HG03066 (cell line): Measurements from ENCODE around the gene SLC4A7.

ENCODE experiments used
- ATAC-seq: cut with Tn5 transposase; IDR thresholded peaks from one replicate; pipeline ENCODE4 v1.9.1; 2021; ENCODE audit warnings: low read depth; ENCODE audit not compliant: unreplicated experiment

The SLC4A7 gene

GRCh38 chr3:27368831-27369607 is 115.2 kb downstream of the SLC4A7 start, which contains the start of gene NEK10:
NEK10 (minus strand) TSS chr3:27369383; CDS start chr3:27352882, 16,501 bp downstream.
- peak; percentile 100 for ATAC-seq

GRCh38 chr3:27366062-27366591 is 118.1 kb downstream of the SLC4A7 start:
- ATAC-seq, result no peak

- peak; percentile 47 for ATAC-seq
Measured at GRCh38 chr3:27360113-27361078, 123.8 kb downstream of the SLC4A7 start.

DNA sequence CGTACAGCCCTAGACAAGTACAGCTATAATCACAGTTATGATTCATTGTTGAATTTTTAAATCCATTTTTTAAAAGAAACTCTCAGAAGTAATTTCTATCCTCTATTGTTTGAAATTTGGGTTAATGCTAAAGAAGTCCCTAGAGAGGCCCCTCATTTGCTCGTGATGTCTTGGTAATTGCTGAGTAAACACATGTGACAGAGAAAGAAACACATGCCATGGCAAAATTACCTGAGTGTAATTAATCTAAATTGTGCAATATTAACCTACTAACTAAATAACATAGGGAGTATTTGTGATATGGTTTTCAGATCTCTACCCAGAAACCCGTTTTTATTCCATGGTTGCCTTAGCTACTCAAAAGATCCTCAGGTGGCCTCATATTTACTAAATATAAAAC is 125.8 kb downstream of the SLC4A7 start:
- no peak for ATAC-seq

GRCh38 chr3:27357665-27358258 is 126.4 kb downstream of the SLC4A7 start:
- ATAC-seq, result peak; percentile 81

GRCh38 chr3:27356976-27357375 is 127.2 kb downstream of the SLC4A7 start:
- no peak for ATAC-seq

GRCh38 chr3:27354588-27355203 is 129.5 kb downstream of the SLC4A7 start:
- no peak for ATAC-seq

- no peak for ATAC-seq
Measured at GRCh38 chr3:27354161-27354560, 130.0 kb downstream of the SLC4A7 start.

DNA sequence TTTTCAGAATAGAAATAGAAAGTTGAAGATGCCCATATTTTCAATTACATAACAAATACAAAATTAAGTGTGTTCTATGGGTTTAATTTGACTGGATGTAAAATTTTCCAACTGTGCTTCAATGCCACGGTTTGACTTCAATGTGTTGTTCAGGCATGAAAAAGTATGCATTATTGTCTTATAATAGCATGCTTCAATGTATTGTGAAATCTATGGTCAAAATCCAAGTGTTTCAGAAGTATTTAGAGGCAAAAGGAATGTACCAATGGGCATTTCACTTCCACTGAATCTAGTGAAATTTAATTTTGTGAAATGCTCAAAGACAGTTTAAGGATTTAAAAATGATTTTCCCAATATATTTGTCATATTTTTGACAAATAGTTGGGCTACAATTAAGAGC is 131.0 kb downstream of the SLC4A7 start:
- no peak for ATAC-seq

DNA sequence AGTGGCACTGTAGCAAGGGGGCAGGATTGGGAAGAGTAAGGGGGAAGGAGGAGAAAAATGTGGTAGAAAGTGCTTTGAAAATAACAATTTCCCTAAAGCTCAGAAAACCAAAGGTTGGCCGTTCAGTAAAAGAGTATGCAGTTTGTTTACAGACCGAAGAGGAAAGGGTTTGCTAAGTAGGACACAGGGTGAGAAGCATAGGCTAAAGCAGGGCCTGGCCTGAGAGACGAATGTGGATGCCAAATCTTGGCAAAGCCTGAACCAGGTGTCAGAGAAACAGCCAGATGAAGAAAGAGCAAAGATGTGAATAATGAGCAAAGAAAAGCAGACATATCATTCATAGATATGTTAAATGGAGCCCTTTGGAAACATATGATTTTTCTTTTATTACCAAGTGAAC is 132.1 kb downstream of the SLC4A7 start:
- no peak for ATAC-seq

DNA sequence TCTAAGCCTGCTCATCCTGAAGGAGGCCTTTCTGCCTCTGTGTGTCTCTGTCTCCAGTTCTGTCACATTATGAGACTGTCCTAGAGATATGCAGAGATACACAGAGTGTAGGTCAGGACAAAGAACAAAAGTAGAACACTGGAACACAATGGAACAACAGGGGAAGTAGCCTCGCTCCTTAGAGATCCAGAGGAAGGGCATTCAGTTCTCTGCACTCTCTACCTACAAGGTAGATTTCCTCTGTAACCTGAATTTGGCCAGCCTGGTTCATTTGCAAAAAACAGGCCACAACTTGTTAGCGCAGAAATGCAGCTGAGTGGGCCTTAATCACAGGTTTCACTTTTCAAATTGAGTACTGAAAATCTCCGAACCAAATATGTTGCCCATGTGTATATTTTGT is 134.4 kb downstream of the SLC4A7 start:
- peak; percentile 85 for ATAC-seq

DNA sequence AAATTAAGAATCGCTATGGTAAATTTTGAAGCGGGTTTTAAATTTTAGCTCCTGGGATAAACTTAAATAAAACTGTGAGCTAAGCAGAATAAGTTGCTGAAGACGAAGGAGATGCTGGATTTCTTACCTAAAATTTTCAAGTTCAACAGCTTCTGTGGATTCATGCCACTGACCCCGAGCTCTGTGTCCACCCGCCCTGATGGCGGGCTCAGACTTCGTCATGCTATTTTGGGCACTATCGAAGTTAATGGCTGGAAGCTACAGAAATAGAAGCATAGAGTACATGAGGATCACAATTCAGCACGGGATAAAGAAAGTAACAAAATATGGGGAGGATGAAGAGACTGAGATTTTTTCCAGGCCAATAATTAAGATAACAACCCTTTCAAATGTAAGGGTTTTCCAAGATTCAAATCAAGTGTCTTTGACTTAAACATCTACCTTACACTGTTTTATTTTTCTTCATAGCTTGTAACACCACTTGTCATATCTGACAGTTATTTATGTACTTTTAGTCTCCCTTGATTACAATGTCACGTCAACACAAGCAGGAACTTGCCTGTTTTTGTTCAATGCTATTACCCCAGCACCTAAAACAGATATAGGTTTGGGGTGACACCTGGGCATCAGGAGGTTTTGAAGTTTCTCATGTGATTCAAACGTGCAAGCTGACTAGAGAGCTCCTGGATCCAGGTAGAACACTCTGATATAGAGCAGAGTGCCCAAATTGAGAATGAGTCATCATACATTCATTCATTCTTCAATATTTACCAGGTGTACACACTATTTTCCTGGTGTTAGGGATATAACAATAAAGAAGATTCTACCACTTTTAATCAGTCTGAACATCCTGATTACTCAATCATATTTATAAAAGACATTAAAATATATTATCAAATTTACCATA is 138.0 kb downstream of the SLC4A7 start:
- no peak for ATAC-seq

DNA sequence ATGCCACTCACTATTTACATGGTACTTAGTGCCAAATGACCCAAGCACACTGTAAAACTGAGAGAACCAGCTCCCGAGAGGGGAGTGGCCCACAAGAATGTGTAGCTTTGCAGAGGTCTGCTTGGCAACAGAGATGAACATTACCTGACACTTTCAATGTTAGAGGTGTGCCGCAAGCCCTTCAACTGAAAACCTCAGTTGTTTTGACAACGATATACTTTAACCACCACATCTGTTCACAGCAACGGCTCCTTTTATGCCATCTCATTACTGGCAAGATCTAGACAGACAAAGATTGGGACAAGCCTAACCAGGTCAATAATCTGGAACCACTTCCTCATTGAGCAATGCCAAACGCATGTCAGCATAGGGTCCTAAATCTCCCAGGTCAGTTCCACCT is 138.7 kb downstream of the SLC4A7 start:
- no peak for ATAC-seq

DNA sequence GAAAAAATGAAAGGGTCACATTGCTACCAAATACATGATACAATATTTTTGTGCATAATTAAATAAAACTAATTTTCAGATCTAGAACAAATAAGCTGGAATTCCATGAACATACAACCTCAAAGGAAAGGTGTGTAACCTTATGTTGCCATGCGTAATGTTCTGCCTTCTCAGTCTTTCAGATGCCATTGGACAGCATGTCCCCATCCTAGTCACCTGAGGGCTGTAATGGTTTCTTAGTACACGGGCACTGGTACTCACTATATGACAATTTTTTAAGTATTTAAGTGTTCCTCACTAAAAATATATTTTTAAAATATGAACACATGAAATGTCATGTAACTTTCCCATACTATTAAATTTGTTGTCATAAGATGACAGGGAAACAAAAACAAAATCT is 139.1 kb downstream of the SLC4A7 start:
- no peak for ATAC-seq

GRCh38 chr3:27344192-27344591 is 140.0 kb downstream of the SLC4A7 start:
- ATAC-seq, result no peak

DNA sequence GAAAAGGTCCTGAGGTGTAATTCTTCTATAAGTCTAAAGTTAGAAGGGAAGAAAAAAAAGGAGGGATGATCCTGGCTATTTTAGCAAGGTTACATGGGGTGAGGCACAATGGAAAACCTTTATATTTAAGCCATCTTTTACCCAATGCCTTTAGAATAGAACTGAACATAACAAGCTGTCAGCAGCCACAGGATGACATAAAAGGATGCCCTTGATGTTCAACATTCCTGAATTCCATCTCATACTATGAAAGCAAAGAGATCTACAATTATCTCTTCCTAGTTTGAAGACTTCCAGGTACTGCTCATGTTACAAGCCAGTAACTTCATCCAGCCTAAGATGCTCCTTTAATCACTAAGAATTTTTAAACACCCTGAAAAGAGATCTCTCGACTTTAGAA is 141.9 kb downstream of the SLC4A7 start:
- ATAC-seq, result no peak

DNA sequence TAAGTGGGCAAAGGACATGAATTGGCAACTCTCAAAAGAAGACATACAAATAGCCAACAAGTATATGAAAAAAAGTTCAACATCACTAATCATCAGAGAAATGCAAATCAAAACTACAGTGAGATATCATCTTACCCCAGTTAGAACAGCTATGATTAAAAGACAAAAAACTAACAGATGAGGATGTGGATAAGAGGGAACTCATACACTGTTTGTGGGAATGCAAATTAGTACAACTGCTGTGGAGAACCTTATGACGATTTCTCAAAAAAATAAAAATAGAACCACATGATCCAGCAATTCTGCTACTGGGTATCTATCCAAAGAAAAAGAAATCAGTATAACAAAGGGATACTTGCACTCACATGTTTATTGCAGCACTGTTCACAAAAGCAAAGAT is 143.7 kb downstream of the SLC4A7 start:
- ATAC-seq, result no peak

GRCh38 chr3:27335571-27335970 is 148.6 kb downstream of the SLC4A7 start:
- ATAC-seq, result no peak

DNA sequence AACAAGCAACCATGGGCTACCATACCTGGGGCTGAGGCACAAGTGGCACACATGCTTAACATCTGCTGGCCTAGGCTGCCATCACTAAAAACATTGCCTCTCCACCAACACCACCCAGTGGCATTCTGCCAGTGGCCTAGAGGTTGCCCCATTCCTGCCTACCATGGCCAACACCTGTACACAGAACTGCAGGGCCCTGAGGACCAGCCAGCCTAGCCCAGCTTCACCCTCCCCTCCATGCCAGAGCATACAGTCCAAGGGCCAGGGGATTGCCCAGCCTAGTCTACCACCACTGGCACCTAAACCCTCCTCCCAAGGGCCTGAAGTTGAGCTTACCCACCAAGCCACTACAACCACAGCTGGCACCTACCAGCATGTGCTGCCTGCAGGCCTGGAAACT is 150.3 kb downstream of the SLC4A7 start:
- no peak for ATAC-seq
